ENCODE results near the gene CLDN10.

DNA sequence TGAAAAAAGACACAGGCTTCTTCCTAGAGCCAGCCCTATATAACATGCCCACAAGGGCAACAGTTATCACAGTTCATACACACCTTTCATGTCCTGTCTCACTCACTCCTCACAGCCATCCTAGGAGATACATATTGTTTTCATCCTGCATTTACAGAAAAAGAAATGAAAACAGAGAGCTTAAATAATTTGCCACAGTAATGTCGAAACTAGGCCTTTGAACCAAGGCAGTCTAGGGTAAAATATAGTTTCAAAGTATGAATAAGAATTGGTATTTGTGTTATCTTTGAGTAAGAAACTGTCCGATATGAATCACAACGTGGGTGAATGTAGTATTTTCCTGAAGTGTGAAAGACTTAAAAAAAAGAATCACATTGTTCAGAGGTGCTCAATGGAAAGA, 26.8 kb downstream of the CLDN10 start:
- TF ChIP-seq, protein P1, sequence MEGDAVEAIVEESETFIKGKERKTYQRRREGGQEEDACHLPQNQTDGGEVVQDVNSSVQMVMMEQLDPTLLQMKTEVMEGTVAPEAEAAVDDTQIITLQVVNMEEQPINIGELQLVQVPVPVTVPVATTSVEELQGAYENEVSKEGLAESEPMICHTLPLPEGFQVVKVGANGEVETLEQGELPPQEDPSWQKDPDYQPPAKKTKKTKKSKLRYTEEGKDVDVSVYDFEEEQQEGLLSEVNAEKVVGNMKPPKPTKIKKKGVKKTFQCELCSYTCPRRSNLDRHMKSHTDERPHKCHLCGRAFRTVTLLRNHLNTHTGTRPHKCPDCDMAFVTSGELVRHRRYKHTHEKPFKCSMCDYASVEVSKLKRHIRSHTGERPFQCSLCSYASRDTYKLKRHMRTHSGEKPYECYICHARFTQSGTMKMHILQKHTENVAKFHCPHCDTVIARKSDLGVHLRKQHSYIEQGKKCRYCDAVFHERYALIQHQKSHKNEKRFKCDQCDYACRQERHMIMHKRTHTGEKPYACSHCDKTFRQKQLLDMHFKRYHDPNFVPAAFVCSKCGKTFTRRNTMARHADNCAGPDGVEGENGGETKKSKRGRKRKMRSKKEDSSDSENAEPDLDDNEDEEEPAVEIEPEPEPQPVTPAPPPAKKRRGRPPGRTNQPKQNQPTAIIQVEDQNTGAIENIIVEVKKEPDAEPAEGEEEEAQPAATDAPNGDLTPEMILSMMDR (IDR thresholded peaks at IDR 0.05) = no peak
- no peak for TF ChIP-seq EZH2 (IDR thresholded peaks at IDR 0.05; ENCODE audit: borderline replicate concordance, insufficient read depth, low read depth, low read length, poor library complexity, severe bottlenecking)

Measured in B cell (primary cell).